ENCODE measurements around the gene RBM7.

RBM7 gene

GRCh38 chr11:114400216-114400914 lies at the start of gene RBM7, which contains the start of gene C11orf71:
RBM7 (plus strand) TSS chr11:114400666; CDS start chr11:114400672, 6 bp downstream.
C11orf71 (minus strand) TSS chr11:114400511; CDS start chr11:114400331, 180 bp downstream.
- peak; percentile 99 for DNase-seq

- DNase-seq, result no peak
These were observed 47.0 kb upstream of the RBM7 start for GRCh38 chr11:114353443-114353842.

- no peak for DNase-seq
These were observed 46.4 kb upstream of the RBM7 start for GRCh38 chr11:114354076-114354475.

GRCh38 chr11:114358716-114359115 lies 41.8 kb upstream of the RBM7 start:
- no peak for DNase-seq

- no peak for DNase-seq
These were observed 41.1 kb upstream of the RBM7 start for GRCh38 chr11:114359342-114359741.

GRCh38 chr11:114362326-114362725 lies 38.1 kb upstream of the RBM7 start:
- no peak for DNase-seq

GRCh38 chr11:114362958-114363357 lies 37.5 kb upstream of the RBM7 start:
- no peak for DNase-seq

GRCh38 chr11:114366331-114367243 lies 33.9 kb upstream of the RBM7 start:
- DNase-seq, result no peak

GRCh38 chr11:114367244-114367957 lies 33.1 kb upstream of the RBM7 start:
- no peak for DNase-seq

GRCh38 chr11:114368918-114369680 lies 31.4 kb upstream of the RBM7 start:
- no peak for DNase-seq

- no peak for DNase-seq
These were observed 25.4 kb upstream of the RBM7 start for GRCh38 chr11:114375052-114375451.

- no peak for DNase-seq
These were observed 22.7 kb upstream of the RBM7 start for GRCh38 chr11:114377612-114378267.

- DNase-seq, result no peak
These were observed 20.9 kb upstream of the RBM7 start for GRCh38 chr11:114379394-114380069.

- no peak for DNase-seq
These were observed 18.0 kb upstream of the RBM7 start for GRCh38 chr11:114382509-114382908.

GRCh38 chr11:114384487-114384886 lies 16.0 kb upstream of the RBM7 start:
- no peak for DNase-seq

- DNase-seq, result no peak
These were observed 14.3 kb upstream of the RBM7 start for GRCh38 chr11:114386131-114386530.

GRCh38 chr11:114386545-114386944 lies 13.9 kb upstream of the RBM7 start:
- DNase-seq, result no peak

- no peak for DNase-seq
These were observed 7.5 kb upstream of the RBM7 start for GRCh38 chr11:114392735-114393667.

GRCh38 chr11:114395736-114396135 lies 4.7 kb upstream of the RBM7 start:
- no peak for DNase-seq

GRCh38 chr11:114396916-114397315 lies 3.5 kb upstream of the RBM7 start:
- no peak for DNase-seq

Measured in CD4-positive, alpha-beta T cell treated with Interleukin-17A for 4 hours (primary cell).